HG02588 (cell line): ENCODE data around the gene KAZN.

Source experiments
- ATAC-seq: cut with Tn5 transposase; IDR thresholded peaks from one replicate; pipeline ENCODE4 v1.9.1; 2021; ENCODE audit warnings: mild to moderate bottlenecking, moderate library complexity; ENCODE audit not compliant: unreplicated experiment

The KAZN gene

DNA sequence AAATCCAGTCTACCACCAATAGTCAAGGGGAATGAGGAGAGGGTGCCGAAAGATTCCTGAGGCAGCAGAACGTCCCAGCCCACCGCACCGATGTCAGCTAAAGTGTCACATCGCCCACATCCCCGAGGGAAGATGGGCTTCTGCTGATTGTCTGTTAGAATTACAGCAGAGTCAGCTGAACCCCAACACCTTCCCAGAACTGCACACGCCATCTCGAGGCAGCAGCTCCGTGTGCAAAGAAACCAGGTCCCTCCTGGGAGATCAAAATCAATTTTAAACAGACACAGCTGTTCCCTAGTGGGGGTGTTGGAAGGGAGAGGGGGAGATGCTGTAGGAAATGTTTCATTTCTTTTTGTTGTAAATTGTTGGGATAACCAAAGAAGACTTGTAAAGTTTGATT lies 12.8 kb upstream of the KAZN start:
- ATAC-seq, result no peak

DNA sequence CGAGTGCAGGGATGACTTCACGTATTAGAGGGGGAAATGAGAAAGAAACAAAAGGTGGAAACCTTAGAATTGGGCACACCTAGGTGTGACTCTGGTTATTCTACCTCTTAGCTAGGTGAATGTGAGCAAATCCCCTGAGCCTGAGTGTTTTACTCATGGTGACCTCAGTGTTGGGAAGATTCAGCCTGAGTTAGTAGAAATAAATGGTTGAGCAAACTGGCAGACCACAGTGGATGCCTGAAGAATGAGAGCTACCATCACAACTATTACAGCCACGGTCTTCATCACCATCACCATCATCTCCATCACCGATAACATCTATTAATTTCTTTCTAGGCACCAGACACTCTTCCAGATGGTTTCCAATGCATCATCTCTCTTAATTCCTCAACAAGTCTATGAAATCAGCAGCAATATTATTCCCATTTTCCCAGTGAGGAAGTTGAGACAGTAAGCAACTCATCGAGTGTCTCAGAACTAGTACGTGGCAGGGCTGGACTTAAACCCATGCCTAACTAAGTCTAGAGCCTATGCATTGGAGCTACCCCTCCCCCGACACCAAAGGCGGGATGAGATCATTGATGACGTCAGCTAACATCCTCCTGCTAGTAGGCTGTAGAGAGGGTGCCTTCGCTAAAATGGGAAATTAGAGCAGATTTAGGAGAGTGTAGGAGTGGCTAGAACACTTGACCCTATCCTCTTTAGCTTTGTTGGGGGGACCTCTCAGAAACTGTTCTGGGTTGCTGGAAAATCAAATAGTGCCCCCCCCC lies 7.9 kb upstream of the KAZN start:
- ATAC-seq, result no peak

DNA sequence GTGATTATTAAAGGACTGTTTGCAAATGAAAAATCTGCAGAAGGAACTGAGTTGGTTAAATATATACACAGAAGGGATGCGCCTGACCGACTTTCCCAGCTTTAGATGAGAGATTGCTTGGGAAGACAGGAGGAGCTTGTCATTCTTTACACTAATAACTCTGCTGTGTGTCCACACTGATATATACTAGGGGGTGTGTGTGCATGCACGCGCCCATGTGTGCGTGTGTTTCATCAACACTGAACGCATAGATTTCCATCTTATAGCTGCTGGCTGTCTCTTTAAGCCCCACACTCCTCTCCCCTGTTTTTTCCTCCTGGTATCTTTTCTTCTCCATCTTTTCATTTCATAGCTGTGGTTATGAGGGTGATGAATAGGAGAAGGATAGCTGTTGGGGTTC lies 6.9 kb upstream of the KAZN start:
- no peak for ATAC-seq

DNA sequence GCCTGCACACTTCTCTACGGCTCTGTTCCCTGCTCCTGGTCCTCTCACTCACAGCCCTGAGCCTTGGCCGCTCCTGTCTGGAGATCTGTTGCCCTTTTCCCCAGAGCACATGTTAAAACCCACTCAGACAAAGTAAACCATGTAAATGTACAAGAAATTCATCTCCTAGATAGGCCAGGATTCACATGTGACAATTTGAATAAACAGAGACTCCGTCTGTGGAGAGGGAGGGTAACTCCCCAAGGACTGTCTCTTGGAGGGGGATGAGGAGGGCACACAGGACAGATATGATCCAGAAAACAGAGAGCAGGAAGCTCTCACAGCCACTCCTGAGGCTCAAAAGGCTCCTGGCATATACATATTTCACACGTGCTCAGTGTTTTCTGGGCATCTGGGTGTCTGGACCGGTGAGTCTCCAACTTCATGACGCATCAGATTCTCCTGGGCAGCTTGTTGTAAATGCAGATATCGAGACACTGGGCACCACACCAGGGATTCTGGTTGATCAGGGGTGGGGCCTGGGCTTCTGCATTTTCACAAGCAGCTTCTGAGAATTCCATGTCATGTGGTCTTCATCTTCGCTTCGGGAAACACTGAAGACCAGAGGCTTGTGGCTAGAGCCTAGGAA lies 6.4 kb upstream of the KAZN start:
- no peak for ATAC-seq

DNA sequence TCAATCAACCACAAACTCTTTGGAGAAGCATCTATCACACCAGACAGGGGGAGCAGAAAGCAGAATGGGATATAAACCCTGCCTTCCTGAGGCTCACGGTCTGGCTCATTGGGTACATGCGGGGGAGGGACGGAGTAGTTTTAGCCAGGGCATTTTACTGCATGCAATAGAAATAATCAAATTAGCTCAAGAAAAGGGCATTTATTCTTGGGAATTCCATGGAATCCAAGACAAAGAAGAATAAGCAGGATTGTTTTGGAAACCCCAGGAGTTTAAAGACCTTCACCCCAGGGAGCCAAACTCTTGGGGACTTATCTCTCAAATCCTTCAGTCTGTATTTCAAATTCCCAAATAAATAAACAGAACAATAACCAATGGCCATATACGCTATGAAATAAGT lies 5.2 kb upstream of the KAZN start:
- no peak for ATAC-seq

DNA sequence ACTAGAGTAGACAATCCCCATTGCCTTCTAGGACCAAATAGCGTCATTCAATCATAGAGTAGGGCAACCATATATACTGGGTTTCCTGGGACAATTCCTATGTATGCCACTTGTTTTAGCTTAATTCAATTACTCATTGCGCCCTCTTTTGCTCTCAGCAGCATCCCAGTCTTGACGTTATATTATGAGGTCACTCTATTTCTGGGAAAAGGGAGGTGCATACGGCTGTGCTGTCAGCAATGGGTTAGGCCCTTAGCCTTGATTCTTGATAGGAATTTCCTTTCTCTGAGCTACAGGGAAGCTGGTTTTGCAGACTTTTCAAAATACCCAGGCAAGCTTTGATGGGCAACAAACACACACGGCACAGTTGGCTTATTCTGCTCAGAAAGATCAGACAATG lies 4.4 kb upstream of the KAZN start:
- no peak for ATAC-seq

DNA sequence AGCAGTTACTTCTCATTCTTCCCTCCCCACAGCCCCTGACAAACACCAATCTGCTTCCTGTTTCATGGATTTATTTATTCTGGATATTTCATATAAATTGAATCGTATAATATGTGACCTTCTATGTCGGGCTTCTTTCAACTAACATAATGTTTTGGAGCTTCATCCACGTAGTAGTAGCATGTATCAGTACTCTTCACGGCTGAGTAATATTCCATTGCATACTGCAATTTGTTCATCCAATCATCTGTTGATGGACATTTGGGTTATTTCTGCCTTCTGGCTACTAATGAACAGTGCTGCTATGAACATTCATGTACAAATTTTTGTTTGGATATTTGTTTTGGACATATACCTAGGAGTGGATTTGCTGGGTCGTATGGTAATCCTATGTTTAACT lies 1.9 kb upstream of the KAZN start:
- ATAC-seq, result no peak

DNA sequence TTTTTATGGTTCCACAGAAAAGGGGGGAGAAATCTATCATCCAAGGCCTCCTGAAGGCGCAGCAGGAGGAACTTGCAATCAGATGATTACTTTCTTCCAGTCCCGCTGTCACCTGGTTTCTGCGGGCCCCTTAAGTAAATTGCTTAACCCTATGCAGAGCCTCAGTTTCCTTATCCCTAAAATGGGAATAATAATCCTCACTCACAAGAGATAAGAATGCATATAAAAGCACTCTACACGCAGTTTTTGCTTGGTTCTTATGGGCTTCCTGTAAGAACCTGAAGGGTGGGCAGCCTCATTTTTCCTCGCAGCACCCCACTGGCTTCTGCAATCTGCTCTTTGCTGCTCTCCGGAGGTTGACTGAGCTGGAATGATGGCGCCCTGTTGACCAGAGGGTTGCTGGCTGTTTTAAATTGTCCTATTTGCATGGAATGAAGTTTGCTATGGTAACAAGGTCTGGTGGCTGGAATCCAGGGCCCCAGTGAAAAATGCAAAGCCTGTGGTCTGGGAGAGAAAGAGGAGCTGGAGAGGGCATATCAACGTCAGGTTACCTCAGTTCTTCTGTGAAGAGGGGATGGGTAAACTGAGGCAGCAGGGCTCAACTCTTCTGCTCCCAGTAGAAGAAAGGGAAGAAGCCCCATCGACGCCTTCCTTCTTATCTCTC lies 1.0 kb upstream of the KAZN start:
- no peak for ATAC-seq

DNA sequence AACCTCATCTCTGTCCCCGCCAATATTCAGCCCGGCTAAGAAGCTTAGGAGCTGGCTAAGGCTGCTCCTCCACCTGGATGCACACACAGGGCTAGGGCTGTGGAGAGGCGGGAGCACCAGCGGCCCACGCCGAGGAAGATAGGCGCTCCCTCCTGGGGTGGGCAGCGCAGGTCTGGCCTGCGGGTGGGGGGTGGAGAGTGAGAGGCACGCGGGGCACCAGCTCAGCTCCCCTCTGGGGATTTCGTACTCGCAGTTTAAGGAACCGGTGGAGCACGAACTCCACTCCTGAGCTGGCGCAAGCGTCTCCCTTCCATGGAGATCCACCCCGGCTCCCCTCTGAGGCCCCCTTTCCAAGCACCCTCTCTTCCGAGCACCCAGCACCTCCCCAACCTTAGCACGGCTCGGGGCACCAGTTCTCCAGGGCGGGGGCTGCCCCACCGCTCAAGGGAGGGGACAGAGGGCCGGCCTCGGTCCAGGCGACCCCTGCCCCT lies 433 bp upstream of the KAZN start:
- ATAC-seq, result no peak

DNA sequence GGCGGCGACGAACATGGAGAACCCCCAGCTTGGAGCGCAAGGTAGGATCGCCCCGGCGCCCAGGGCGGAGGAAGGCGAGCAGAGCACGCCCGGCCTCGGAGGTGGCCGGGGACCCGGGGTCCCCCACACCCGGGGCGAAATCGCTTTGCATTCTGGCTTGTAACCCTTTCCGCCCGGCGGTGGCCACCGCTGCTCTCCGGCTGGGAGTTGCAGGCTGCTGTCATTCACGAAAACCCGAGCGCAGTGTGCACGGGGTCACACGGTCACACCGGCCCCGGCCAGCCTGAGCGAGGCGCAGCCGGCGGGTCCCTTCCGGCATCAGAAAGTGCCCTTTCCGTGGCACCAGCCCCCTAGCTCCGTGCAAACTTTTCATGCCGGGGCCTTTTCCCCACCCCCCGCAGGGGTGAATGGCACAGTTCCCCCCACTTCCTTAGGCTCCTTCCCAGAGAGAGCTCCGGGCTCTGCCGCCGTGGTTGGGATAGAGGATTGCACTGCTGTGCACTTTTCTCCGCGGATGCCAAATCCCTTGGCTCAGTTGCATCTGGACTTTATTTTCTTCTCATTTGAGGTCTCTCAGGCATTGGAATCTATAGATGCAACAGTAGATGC lies 802 bp downstream of the KAZN start:
- ATAC-seq, result no peak

DNA sequence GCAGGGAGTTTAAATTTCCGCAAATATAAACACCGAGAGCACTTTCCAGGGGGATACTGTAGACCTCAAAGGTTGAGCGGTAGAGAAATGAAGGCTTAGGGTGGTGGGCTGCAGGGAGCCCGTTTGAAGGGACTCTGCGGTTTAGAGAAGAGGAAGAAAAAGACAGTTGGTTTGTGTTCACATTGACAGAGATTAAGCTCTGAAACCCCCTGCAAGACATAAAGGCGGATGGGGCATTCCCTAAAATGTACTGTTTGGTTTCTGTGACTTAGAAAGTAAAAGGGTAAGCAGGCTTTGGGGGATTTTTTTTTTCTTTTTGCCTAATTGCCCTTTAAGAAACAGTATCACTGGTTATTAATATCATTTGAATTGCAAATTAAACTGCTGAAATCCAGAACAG lies 1.3 kb downstream of the KAZN start:
- peak; percentile 55 for ATAC-seq

DNA sequence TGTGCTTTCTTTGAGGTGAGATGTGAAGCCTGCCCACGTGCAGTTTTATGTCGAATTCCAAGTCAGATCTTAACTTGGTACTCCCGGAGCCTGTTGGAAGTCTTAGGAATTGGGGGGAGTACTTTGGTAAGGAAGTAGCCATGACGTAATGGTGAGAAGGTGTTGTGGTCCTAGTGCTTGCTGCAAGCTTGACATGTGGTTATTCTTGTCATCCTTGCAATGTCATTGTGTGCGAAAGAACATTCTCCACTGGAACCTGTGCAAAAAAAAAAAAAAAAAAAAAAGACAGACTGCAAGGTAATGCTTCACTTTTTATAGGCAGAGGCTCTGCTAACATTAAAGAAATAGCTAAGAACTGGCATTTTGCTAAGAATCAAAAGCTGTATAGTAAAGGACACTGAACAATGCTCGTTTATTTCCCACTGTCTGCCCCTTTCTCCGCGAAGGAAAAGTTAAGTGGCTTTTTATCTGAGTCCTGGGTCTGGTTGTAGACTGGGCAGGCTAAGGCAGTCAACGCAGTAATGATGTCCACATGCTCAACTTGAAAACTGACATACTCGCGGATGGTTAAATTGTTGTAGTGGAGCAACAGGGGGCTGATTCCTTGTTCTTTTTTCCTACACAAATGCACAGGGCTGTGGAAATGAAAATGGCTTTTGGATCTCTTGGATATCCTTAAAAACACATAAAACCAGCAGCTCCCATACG lies 2.1 kb downstream of the KAZN start:
- no peak for ATAC-seq

DNA sequence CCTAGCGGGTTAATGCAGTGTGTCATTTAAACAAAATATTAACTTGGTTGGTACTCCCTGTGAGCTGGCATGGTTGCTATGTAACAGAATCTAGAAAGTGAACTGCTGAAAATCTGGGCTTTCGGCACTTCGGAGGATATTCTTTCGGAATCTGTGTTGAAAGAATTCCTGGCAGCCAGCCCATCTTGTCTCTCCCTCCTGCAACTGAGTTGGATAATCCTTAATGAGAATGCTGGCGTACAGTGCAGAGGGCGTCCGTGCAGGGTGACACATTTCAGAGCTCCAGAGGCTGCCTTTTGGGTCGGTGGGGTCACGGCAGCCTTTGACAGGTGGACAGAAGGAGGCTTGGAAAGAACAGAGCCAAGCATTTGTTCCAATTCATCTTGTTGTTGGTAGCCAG lies 3.7 kb downstream of the KAZN start:
- no peak for ATAC-seq

DNA sequence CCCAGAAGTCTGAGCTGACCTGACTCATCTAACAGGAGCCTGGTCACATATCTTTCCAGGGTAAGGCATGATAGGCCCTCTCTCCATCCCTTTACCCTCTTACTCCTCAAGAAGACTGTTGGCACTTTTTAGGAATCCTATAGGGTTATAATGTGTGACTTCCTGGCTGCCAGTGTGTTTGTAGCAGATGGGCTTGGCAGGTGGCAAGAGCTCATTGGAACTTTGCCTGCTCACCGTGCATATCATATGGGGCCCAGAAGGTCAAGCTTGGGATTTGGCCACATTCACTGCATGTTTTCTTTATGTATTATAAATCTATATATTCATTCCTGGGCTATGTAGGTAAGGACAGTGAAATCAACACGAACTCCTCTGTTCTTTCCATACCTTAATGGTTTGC lies 5.2 kb downstream of the KAZN start:
- no peak for ATAC-seq

DNA sequence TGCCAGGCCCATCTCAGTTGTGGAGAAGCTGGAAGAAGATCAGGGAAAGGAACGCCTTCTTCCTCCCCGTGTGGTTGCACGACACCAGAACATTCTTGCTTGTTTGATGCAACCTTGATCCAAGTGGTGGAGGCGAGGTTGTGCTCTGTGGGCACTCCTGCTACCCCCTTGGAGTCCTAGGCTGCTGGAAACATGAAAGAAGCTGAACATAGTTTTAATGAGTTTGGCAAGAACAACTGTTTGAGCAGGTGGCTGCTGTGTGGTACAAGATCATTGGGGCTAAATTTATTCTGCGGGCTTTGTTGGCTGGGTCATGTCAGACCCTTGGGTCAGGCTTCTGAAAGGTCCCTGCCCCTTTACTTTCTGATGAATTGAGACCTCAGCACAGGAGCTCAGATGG lies 5.9 kb downstream of the KAZN start:
- ATAC-seq, result no peak

DNA sequence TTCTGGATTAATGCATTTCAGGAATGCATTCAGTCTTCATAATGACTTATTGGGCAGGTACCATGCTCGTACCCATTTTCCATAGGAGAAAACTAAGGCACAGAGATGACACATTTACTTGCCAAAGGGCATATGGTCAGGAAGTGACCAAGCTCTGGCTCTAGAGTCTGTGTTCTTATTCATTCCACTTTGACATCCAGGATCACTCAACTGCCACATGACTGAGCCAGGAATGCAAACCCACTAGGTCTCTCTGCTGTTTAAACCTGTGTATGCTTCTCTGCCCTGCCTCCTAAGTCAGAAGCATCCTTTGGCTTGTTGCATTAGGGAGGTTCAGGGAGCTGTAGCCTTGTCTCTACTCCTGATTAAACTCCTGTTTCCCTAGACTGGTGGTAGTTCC lies 7.5 kb downstream of the KAZN start:
- no peak for ATAC-seq

DNA sequence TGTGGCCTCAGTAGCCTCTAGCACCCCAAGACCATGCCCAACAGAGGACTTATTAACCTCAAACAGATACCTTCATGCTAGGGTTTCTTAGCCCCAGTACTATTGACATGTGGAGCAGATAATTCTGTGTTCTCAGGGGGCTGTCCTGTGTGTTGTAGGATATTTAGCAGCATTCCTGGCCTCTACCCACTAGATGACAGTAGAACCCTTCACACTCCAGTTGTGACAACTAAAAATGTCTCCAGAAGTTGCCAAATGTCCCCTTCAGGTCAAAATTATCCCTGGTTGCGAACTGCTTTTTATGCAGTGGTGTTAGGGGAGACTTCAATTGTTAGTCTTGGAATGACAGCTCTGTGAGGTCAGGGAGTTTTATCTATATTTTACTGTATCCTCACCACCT lies 8.1 kb downstream of the KAZN start:
- ATAC-seq, result no peak

DNA sequence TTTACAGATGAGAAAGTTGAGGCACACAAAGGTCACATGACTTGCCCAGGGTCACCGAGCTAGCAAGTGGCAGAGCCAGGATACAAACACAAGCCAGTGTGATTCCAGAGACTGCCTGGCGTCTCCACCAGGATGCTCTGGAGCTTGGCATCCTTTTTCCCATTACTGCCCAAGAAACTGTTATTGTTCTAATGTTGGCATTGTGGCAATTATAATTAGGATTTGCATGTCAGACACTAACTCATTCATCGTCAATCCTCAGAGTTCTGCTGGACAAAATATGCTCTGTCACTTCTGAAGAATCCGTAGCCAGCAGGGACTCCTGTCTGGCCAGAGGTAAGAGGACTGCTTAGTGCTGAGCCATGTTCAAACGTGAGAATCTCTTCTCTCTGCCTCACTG lies 8.8 kb downstream of the KAZN start:
- ATAC-seq, result no peak

DNA sequence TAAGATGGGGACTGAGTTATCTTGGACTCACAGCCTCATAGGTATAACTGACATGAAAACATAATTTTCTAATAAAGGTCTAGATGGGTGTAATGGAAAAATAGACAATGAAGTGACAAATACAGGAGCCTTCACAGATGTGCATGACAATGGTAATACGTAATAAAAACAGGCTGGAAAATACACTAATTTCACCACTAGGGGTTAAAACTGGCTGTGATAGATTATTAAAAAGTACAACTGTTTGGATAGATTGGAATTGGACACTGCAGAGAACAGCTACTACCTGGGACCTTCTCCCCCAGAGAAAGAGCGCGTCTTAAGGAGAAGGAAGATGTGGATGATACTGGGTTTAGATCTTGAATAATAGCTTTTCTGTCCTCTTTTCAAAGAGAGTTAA lies 9.8 kb downstream of the KAZN start:
- no peak for ATAC-seq

DNA sequence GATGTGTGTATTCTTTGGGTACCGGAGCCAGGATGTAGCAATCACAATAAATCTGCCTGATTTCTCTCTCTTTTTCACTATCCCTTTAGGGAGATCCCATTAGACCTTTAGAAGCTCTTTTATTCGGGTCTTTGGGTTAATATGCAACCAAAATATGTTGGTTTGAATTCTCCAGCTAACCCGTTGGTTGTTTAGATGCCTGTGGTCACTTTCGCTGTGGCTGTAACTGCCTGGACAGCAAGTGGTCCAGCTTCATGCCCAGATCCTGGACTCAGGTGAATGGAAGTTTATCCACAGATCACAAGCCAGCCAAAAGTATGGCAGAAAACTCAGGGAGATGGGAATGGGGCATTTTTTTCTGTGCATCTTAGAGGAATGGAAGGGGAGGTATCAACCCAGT lies 12.3 kb downstream of the KAZN start:
- ATAC-seq, result no peak

DNA sequence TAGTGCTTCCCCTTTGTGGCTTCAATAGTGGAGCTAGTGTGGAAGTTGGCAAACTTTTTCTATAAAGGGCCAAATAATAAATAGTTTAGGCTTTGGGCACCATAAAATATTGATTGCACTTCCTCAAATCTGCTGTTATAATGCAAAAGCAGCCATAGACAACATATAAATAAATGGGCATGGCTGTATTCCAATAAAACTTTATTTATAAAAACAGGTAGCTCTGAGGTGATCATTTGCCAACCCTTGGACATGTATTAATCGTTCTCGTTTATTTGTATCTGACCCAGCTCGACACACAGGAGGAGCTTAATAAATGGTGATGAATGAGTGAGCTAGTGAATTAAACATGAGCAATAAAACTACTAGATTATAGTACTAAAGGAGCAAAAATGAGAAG lies 13.3 kb downstream of the KAZN start:
- no peak for ATAC-seq
